22Rv1 (cell line): ENCODE data around the gene UGT1A8.

Experiments
- ZFX ChIP-seq: fragments of 450-650 bp; IDR thresholded peaks from 2 replicates; pipeline ENCODE4 v1.6.1; 2017; ENCODE audit warnings: antibody characterized with exemption, borderline replicate concordance
- TF ChIP-seq, protein P1 (sequence below): fragments of 450-650 bp; IDR thresholded peaks from 2 replicates; pipeline ENCODE4 v1.5.1; 2017; ENCODE audit warnings: mild to moderate bottlenecking

DNA sequence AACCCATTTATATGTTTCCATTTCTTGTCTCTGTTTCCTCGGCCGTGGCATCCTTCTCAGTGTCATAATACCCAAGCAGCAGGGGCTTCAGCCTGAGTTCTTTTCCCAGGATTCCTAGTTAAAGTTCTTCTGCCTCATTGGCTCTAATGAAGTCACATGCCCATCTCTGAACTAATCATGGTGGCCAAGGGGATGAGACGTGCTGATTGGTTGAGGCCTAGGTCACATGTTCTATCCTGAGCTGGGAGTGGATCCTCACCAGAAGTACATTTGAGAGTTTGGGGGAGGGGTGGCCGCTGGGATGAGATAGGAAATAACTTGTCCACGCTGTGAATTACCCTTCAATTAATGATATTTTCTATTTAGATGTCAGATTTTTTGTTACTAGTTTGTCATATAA is 91.5 kb downstream of the UGT1A8 start:
- TF ChIP-seq, protein P1, sequence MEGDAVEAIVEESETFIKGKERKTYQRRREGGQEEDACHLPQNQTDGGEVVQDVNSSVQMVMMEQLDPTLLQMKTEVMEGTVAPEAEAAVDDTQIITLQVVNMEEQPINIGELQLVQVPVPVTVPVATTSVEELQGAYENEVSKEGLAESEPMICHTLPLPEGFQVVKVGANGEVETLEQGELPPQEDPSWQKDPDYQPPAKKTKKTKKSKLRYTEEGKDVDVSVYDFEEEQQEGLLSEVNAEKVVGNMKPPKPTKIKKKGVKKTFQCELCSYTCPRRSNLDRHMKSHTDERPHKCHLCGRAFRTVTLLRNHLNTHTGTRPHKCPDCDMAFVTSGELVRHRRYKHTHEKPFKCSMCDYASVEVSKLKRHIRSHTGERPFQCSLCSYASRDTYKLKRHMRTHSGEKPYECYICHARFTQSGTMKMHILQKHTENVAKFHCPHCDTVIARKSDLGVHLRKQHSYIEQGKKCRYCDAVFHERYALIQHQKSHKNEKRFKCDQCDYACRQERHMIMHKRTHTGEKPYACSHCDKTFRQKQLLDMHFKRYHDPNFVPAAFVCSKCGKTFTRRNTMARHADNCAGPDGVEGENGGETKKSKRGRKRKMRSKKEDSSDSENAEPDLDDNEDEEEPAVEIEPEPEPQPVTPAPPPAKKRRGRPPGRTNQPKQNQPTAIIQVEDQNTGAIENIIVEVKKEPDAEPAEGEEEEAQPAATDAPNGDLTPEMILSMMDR: no peak
- no peak for TF ChIP-seq ZFX
